Measurements from ENCODE around the gene OVOL1.

The OVOL1 gene

DNA sequence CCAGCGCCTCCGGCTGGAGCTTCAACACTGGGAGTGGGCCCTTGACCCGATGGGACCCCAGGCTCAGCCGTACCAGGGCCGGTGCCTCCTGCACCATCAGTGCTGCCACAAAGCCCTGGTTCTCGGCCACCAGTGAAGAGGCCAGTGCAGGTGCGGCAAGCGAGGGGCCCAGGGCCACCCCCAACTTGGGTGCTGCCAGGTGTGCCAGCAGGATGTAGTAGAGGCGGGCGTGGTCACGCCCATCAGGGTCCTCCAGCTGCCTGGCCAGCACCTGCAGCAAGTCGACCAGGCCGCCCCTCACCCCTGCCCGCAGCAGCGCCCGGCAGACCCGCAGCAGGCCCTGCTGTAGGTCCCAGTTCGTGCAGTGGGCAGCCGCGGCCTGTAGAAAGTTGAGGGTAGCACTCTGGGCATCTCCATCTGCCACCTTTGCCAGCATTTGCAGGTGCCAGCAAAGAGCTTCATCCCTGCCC, 8.4 kb upstream of the OVOL1 start:
- peak; percentile 60 for DNase-seq

DNA sequence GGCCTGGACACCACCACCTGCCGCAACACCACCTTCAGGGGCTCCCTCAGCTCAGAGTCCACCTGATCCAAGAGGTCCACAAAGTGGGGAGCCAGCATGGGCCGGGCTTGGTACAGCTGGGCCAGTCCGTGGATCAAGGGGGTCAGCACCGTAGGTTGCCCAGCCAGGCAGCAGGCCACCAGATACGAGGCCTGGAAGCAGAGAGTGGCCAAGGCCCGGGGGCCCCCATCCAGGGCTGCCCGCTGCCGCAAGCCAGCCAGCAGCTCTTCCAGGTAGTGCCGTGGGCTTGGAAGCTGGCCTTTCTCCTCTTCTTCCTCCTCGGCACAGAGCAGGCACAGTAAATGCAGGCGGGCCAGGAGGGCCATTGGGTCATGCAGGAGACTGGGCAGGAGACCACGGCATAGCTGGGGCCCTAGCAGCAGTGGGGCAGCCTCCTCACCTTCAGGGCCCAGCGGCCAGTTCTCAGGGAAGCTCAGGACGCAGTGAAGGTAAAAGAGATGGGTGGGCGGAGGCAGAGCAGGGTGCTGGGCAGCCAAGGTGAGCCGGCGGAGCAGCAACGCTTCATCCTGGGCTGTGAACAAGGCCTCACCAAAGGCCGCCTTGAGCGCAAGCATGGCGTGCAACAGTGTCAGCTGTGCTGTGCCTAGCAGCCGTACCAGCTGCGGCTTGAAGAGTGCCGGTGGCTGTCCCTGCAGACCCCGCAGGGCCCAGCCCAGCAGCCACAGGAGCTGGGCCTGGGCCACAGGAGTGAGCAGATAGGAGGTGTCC, 7.8 kb upstream of the OVOL1 start:
- no peak for DNase-seq

DNA sequence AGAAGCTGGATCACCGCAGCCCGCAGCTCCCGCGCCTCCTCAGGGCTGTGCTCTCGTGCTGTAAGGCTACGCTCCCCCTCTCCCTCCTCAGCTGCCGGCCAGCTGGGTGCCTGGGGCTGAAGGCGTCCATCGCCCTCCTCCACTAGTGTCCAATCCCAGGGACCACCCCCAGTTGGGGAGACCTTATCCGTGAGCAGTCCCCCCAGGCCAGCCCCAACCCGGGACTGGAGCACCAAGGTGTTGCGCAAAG, 7.3 kb upstream of the OVOL1 start:
- DNase-seq = no peak

DNA sequence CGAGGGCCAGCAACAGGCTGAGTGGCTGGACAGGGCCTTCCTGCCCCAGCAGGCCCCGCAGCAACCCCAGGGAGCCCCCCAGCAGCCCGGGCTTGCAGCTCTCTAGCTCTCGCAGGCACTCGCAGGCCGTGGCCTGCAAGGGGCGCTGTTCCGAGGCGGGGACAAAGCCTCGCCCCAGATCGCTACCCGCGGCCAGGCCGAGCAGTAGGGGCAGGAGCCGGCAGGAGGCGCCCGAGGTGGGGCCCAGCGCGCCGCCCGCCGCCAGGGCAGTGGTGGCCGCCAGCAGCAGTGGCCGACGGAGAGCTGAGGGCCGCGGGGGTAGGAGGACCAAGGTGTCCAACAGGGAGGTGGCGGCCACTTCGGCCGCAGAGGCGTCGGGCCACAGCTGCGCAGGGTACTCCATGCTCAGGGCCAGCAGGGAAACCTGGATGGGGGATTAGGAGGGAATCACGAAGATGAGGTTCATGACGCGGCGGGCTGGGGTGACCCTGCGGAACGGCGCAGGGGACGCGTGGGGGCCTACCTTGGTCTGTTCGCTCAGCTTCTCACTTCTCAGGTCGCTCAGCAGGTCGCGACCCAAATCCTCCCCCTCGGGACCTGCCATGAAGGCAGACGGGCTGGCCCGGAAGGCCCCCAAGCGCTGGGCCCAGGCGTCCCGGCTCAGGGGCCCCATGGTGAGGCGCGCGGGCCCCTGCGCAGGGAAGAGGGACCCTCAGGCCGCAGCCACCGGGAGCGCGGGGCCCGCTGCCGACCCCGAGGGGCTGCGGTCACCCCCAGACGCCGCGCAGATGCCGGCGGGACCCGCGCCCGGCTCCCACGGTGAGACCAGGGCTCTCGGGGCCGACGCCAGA, 6.7 kb upstream of the OVOL1 start:
- DNase-seq = peak; percentile 91

DNA sequence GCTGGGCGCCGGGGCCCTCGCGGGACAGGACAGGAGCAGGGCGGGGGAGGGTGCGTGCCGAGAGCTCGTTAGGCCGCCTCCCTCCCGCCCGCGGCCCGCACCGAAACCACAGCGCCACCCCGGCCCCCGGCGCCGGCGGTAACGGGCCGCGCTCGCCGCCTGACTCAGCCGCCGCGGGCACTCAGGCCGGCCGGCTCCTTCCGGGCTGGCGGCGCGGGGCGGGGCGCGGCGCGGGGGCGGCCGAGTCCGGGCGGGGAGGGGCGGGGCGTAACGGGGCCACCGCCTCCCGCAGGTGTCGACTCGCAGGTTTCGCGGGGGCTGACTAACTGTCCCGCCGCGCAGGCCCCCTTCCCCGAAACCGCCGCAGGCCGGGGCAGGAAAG, 6.1 kb upstream of the OVOL1 start, which contains the start of gene AP5B1:
Gene AP5B1 (minus strand): TSS at position 207 of the 382 bp plus-strand sequence. CDS start 385 bp downstream, outside the sequence.
- peak; percentile 91 for DNase-seq

DNA sequence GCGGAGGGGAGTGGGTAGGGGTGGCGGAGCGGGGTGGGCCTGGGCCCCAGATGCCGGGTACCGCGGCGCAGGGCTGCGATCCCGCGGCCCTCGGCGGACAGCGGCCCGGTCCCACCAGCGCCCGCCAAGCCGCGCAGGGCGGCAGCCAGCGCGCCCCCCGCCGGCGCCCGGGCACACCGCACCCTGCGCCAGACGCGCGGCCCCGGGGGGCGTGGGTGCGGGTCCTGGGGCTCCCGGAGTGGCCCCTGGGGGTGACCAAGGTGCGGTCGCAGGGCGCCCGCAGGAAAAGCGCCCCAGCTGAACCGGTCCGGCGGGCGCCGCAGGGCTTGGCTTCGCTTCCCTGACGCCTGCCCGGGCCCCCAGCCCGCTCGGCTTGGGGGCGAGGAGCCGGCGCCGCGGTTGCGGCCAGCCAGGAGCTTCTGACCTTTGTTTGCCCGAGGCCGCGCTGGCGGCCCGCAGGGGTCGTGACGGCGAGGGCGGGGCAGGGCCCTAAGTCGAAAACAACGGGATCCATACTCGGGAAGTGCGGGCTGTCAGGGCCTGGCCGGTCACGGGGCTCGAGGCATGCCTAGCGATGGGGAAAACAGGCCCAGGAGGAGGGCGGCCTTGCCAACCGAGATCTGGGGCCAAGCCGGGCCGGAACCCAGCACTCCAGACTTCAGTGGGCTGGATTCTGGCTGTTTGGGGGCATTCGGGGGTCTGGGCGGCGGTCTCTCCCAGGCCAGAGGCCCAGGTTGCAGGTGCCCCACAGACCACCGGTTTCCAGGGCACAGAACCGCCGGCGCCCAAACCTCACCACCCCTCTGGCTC, 5.5 kb upstream of the OVOL1 start:
- DNase-seq = peak; percentile 60

DNA sequence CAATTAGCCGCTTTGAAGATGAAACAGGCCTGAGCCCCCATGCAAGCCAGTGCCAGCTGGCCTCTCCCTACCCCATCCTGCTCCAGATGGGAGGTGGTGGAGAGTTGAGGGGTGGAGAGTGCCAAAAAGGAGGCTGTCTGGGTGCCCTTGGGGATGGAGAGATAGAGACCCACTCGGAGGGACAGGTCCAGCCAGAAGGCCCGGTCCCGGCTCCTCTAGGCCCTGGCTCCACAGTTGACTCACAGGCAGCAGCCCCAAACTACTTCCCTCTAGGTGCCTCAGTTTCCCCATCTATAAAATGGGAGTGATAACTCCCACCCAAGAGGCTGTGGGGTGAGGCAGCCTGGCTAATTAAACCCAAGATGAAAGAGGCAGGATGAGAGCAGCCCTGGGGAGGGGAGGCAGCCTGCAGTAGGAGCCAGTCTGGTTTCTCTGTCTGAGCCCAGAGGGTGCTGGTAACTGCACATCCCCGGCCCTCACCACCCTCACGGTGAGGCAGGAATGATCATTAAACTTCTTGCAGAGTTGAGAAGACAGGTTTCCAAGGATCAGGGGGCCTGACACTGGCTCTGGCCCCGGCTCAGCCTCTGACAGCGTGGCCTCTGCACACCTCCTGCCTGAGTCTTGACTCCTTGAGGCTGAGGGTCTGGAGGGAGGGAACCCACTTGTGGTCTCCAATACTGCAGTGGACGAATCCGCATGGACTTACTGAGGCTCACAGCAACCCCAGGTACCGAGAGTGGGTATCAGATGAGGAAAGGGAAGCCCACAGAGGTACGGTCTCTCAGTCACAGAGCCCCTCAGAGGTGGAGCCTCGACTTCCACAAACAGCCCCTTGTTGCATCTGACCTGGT, 4.7 kb upstream of the OVOL1 start:
- peak; percentile 61 for DNase-seq

DNA sequence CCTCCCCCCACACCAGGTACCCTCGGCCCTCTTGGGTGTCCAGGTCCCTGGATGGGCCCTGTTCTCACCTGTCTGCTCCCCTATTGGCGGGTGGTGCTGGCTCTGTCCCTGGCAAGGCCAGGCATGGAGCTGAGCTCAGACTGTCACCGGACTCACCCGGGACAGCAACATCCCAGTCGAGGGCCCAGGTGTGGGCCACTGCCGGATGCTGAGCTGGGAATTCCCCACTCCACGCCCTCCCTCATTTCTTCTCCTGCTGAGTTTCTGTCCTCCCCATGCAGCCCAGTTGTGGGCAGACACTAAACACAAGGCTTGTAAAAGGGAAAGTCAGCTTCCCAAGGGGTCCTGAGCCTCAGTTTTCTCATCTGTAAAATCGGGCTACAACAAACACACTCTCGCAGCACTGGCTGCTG, 4.0 kb upstream of the OVOL1 start:
- DNase-seq = peak; percentile 60

DNA sequence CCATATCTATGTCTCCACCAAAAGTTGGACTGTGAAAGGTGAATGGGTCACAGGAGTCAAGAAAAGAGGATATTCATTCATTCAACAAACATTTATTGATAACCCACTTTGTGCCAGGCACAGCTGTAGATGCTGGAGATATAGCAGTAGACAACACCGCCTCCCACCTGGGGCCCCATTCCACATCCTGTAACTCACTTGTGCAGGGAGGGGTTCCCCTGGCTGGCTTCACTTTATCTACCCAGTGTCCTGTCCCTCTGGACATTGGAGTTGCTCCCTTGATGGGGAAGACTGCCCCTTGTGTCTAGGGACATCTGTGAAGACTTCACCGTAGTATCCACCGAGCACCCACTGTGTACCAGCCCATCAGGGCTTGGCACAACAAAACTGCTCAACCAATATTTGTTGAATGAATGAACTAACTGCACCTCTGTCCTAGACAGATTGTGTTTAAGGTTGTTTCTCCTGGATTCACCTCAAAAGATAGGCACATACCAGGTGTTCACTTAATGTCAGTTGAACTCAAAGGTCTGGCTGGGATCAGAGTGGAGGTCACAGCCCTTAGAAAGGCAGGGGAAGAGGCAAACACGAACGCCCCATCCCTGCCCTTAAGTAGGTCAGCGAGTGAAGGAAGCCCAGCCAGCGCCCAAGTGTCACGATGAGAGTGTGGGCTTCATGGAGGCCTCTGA, 1.4 kb upstream of the OVOL1 start:
- no peak for DNase-seq

DNA sequence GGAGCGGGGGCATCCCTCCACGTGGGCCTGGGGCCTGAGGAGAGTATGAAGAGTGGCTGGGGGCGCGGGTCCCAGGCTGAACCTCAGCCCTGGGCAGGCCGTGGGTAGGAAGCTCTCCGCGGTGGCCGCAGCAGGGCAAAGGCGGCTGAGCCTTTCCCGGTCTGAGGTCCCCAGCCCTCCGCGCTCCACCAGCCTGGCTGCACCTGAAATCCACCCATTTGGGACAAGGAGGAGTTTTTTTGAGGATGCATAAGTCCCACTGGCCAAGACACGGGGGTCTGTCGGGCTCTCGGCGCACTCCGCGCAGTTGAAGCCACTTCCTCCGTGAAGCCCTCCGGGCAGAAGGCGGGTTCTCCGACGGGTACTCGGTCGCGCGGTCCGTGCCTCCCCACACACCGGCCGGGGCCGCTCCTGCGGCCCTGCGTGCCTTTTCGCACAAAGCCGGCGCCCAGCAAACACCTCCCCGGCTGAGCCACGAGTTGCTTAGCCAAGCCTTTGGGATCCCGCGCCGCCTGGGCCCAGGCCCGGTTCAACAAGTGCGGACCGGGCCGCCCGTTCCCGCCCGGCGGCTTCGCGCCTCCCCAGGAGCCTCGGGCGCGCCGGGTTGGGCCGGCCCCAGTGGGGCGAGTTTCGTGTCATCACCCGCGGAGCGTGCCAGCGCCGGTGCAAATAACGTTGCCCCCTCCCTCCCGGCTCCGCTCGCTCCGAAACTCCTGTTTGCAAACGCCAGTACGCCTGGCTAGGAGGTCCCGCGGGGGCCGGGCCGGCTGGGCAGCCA, 666 bp upstream of the OVOL1 start:
- peak; percentile 73 for DNase-seq

DNA sequence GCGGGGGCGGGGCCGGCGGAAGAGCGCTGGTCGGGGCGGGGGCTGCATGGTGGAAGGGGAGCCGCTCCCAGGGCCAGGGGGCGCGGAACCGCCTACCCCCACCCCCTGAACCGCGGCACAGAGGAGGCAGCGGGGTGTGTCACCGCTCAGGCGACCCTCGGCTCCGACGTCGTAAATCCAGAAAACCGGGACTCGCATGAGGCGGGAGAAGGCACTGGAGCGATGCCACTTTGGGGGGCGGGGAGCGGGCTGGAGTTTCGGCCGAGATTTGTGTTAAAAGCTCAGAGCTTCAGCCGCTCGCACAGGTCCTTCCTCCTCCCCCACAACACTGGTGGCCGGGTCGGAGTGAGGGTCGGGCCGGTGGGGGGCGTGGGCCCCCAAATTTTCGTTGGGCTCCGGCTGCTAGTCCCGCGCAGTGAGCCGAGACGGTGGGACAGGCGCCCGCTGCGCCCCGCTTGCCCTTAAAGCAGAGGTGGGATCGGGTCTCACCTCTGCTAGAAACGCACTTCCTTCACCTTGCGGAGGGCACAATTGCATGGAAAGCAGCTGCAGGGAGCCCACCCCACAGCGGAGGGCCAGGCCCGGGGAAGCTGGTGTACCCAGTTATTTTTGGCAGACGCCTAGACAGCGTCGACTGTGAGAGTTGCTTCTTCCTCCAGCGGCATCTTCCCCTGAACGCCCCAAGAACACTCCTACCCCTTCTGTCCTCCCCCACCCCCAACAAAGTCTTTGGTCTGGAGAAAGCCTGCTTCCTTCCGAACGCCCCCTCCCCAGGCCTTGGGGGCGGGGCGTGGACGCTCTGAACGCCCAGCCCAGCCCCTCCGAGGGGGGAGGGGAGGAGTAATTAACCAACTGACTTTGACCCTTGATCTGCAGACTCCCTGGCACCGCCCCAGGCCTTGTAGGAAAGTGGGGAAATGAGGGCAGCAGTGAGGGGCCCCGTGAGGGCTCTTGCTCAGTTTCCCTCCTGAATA, 1.1 kb downstream of the OVOL1 start:
- DNase-seq = no peak

DNA sequence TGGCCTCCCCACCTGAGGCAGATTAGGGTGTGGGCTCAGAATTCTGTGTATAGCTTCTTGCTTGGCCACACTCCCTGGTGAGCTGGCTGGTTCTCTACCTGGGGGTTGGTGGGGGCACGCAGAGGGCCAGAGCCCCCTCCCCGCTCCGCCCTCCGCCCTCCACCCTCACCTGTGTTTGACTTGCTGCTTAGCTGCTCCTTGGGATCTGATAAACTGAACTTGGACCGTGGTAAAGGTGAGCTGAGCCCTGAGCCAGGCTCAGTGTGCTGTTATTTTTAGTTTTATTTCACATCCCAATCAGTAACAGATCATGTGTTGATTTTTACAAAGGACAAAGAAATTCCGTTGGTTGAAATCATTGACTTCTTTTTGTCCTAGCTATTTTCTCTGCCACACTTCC, 2.0 kb downstream of the OVOL1 start:
- no peak for DNase-seq

DNA sequence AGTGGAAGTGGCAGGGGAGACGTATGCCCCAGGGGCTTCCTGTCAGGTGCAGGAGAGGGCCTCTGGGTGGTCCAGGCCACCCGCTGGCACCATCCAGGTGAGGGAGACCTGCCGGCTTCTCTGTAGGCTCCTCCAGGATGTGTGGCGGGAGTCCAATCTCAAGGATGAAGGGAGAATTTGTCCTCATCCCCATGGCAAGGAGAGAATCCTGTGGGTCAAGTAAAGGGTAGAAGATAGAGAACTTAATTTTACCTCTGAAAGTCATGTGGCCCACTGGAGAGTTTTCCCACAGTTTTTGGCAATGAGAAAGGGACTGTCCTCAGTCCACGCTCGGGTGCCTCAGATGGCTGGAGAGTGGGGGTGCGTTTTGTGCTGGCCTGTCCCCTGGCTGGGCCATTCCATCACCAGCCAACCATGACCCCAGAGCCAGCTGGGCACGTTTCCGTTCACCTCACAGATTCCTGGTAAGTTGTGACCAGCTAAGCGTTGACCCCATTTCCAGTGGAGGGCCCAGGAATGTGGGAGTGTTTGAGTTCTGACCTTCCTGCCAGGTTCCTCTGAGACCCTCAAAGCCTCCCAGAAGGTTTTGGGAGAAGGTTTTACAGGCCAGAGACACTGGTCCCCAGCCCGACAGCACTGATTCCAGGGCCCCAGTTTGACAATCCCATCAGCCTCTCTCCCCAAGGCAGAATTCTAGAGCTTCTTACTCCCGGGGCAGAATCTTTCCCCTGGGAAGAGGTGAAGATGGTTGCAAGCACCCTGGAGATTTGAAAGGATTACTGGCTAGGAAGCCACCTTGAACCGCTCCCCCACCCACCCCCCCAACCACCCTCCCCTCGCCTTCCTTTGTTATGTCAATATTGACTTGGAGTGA, 2.6 kb downstream of the OVOL1 start:
- no peak for DNase-seq

DNA sequence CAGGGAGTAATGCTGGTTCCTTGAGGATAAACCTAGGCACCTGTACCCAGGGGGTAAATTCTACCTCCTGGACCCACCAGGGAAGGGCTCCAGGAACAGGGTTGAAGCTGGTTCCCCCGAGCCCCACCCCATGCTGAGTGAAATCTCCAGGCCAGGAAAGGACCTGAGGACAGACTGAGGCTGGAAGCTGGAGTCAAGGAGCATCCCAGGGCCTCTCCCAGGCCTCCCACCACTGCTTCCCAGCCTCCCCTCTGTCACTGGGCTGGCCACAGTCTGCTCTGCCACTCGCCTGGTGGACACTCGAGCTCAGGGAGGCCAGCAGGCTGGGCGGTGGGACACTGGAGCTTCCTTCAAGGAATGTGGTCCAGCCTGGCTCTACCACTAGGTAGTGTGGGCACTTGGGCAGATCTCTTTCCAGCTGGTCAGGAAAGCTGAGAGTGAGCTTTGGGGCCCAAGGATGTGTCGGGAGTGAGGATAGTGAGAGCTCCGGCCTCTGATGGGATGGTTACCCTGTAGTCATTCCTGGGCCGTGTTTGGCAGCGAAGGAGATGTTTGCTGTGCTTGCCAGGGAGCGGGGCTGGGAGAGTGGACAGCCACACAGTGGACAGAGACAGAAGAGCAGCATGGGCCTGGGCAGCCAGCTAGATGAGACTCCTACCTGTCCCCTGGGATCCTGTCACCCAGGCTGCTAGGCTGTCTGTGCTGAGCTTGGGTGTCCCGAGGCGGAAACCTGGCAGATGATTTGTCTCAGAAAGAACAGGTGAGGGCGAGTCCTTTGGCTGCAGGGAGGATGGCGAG, 3.4 kb downstream of the OVOL1 start:
- DNase-seq = no peak

DNA sequence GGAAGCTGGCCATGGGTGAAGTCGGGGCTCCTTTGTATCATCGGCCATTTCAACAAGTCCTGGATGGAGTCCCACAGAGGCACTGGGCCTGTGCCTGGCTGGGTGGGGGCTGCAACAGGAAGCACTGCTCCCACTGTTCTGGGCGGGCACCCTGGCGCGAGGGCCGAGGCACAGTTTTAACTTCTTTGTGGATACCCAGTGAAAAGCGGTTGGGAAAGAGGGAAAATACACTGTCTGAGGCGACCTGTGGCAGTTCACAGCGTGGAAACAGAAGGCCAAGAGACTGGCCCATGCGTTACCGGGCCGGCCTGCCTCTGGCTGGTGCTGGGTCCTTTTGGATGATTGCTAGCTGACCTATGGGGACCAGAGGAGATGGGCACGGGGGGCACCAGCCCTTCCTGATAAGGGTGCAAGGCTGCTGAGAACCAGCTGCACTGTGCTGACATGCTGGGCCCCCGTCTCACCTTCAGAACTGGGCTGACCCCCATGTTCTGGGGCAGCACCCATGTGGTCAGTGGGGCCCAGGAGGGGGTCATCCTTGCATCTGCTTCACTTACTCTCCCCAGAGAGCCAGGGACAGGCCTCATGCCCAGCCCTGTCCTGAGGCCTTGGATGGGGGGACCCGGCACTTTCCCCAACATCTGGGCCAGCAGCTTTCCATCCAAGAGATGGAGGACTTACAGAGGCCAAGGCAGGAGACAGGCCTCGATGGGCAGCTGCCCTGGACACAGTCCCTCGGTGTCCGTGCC, 4.2 kb downstream of the OVOL1 start:
- no peak for DNase-seq

DNA sequence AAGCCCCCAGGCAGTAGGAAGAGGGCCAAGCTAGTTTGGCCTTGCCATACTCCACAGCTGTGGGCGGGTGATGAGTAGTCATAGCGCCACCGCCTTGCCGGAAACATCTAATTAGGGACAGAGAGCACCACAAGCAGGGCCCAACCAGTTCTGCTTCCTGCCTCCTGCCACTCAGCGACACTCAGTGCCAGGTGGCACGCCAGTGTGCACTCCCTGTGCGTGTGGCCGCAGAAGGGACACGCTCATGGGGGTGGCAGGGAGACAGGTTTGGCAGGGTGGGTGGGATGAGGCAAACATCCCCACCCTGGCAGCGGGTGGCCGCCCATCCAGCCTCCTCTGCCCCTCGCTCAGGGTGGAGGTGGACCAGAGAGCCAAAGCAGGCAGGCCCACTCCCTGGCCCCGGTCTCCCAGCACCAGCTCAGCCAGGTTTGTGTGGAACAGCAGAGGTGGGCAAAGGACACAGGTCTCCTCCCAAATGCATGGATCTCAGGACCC, 4.9 kb downstream of the OVOL1 start:
- peak; percentile 81 for DNase-seq

DNA sequence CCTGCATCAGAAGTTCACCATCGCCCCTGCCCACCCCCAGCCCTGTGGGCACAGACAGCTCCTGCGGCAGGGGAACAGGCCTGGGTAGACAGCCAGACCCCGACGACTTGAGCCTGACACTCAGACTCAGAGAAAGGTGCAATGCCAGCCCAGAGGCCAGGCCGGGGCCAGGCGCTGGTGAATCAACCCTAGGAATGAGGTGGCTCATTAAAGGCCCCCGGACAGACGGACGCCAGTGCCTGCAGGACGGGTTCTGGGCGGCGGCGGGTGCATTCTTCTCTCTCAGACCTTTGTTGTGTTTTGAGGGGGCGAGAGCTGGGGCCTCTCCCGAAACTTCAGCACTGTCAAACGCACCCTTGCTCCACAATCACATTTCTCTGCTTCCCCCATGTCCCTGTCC, 5.6 kb downstream of the OVOL1 start:
- DNase-seq = no peak
